Hindlimb muscle (tissue), 1 donor: ENCODE measurements around the gene THSD4. TPM values are rescaled to one million over a fixed set of nuclear protein-coding genes. Genes with fewer than 3 reads are reported as not detected.
"Not testable (repeated sequence)": the region's sequence is repeated elsewhere in the genome, so short reads cannot be mapped to it uniquely, and the experiment has no call there.

ENCODE experiments used
- DNase-seq: peaks from one replicate; pipeline ENCODE4 v3.0.0-alpha.2; 2013
- polyA plus RNA-seq: library from polyadenylated mRNA; unstranded; fragments of 120-200 nt; gene quantifications from one replicate; pipeline ENCODE4 v1.2.1, GENCODE V29; 2013; ENCODE audit not compliant: insufficient read length

Gene THSD4
- polyA plus RNA-seq, 1 donor = 17.5 TPM

GRCh38 chr15:71353171-71353570 lies 237.9 kb downstream of the THSD4 start:
- DNase-seq = no peak

- DNase-seq = no peak
These were observed 240.0 kb downstream of the THSD4 start for GRCh38 chr15:71355268-71355667.

DNA sequence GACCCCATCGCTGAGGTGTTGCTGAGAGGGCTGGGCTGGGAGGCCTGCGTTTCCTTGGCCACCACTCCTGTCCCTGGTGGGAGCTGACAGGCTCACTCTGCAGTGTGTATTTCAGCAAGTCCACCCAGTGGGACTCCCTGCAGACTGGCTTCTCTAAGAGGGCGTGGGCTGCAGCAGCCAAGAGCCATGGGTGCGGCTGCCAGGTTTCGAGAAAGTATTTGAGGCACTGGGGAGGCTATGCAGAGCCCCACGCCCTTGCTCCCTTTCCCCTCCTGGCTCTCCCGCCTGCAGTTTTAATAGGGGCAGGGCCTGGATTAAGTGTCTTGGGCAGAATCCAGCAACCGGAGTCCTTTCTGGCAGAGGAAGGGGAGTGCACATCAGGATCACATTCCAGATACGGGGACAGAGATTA lies 242.1 kb downstream of the THSD4 start:
- peak; percentile 70 for DNase-seq

- DNase-seq = no peak
These were observed 242.7 kb downstream of the THSD4 start for GRCh38 chr15:71357967-71358366.

- no peak for DNase-seq
These were observed 244.0 kb downstream of the THSD4 start for GRCh38 chr15:71359246-71359645.

- no peak for DNase-seq
These were observed 247.3 kb downstream of the THSD4 start for GRCh38 chr15:71362556-71362955.

DNA sequence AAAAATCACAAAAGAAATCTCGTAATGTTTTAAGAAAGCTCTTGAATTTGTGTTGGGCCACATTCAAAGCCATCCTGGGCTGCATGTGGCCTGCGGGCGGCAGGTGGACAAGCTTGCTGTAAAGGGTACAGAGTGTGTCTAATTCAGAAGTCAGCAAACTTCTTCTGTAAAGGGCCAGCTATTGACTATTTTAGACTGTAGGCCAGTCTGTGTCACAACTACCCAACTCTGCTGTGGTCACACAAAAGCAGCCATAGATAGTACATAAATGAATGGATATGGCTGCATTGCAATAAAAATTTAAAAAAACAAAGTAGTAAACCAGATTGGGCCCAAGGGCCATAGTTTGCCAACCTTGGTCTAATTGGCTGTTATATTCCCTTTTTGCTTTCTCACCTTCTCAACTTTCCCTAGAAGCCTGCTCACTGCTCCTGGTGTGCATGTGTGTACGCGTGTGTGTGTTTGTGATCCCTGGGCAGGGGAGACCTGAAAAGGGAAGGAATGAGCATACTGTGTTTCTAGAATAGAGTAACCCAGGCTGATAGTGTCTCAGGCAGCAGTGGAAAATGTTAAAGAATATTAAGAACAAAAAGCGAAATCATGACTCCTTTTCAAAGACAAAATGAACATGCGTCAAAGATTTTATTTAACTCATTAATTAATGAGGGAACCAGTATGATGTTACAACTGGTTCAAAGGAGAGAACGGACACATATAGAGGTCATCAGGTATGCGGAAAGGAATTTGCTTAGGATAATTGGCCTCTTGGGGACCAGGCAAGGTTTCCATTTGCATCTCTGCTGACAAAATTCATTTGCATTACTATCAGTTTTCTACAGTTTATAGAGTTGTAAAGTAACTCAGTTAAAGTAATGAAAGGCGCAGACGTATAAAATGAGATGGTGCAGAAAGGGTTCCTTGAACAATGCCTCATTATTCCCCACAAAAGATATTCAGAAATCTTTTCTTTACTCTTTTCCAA lies 248.0 kb downstream of the THSD4 start:
- DNase-seq = no peak

- no peak for DNase-seq
These were observed 248.9 kb downstream of the THSD4 start for GRCh38 chr15:71364117-71364584.

DNA sequence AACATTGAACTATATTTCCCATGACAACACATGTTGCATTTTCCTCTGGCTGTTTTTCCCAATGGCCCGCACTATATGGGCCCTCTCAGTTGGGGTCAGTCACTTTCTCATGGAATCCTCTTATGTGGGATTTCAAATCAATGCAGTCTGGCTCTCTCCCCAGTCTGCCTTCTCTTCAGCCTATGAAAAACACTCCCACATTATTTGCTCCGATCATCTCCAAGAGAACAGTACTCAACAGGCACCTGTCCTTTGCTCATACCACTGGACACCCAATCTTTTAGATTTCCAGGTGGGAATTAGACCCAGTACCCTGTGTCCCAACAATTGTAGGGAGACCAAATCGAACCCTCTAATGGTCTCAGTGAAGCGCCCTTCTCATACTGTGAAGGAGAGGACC lies 251.3 kb downstream of the THSD4 start:
- DNase-seq = no peak

DNA sequence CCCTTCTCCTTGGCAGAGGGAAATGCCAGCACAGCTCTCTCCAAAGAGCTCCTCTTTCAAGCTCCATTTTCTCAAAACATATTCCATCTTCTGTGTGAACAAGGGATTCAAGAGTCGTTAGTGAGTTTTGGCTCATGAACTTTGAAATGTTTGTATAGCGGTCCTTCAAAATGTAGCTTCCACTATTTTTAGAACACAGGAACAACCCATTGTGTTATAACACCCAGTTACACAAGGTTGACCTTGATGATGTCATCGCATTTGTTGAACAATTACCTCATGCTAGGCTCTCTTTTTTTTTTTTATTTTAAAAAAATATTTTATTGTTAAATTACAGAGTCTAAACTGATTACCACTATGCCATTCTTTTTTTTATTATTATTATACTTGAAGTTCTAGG lies 251.7 kb downstream of the THSD4 start:
- no peak for DNase-seq

DNA sequence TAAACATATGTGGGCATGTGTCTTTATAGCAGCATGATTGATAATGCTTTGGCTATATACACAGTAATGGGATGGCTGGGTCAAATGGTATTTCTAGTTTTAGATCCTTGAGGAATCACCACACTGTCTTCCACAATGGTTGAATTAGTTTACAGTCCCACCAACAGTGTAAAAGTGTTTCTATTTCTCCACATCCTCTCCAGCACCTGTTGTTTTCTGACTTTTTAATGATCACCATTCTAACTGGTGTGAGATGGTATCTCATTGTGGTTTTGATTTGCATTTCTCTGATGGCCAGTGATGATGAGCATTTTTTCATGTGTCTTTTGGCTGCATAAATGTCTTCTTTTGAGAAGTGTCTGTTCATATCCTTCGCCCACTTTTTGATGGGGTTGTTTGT lies 252.5 kb downstream of the THSD4 start:
- not testable (repeated sequence) for DNase-seq

DNA sequence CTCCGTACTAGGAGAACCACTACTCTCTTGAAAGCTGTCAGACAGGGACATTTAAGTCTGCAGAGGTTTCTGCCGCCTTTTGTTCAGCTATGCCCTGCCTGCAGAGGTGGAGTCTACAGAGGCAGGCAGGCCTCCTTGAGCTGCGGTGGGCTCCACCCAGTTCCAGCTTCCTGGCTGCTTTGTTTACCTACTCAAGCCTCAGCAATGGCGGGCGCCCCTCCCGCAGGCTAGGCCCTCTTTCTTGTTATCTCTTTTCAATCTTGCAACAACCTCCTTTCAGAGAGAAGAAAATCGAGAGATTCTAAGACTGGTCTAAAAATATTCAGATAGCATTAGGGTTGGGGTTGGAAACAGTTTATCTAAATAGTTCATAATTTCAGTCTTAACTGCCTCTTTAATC lies 257.5 kb downstream of the THSD4 start:
- DNase-seq = not testable (repeated sequence)

DNA sequence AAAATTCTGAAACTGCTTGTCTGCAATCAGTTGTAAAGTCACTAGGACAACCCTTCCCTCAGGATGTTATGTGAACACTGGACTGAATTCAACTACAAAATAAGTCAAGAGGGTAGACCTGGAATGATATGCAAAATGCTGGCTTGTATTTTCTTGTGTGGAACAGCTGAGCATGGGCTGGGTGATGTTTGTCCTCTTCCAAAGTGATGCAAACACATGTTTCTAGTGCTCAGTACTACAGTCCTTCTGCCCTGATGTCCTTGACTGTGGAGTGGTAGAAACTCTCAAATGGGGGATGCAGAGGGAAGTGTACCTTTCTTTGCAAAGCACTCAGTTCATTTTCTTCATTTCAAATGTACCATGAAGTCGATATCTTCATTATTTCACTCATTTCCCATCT lies 258.6 kb downstream of the THSD4 start:
- no peak for DNase-seq

- DNase-seq = no peak
These were observed 259.5 kb downstream of the THSD4 start for GRCh38 chr15:71374607-71375352.

DNA sequence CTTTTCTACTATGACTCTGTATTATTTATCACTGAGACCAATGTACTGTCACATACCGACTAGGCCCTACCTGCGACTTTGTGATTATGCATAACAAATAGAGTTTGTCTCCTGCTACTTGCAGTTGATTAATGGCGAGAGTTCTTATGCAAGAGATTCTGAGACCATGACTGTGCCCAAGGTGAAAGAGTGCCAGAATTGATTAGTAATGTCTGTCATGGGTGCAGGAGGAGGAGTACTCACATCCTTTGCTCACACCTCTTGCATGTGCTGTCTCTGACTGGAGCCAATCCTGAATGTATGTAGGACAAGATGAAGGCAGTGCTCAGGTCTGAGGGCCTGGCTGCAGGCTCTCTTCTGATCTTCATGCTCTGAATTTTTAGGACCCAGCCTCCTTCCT lies 260.7 kb downstream of the THSD4 start:
- DNase-seq = no peak

GRCh38 chr15:71379893-71380292 lies 264.6 kb downstream of the THSD4 start:
- no peak for DNase-seq

DNA sequence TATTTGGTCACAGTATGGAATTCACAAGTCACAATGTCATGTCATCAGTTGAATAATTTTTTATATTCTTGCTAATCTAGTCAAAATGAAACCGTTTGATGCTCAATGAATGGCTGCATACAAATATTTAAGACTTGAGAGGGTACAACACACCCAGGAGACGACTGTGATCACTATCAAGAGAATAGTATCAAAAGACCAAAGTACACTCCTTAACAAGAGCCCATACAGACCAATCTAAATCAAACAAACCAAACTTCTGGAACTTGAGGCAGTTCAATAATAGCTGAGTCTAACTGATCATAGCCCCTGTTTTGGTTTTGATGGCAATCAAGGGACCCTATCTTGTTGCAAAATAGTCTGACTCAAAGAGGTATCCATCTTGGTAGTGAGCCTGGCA lies 265.1 kb downstream of the THSD4 start:
- DNase-seq = no peak

GRCh38 chr15:71384501-71384900 lies 269.2 kb downstream of the THSD4 start:
- no peak for DNase-seq

GRCh38 chr15:71385026-71385425 lies 269.8 kb downstream of the THSD4 start:
- DNase-seq = no peak

DNA sequence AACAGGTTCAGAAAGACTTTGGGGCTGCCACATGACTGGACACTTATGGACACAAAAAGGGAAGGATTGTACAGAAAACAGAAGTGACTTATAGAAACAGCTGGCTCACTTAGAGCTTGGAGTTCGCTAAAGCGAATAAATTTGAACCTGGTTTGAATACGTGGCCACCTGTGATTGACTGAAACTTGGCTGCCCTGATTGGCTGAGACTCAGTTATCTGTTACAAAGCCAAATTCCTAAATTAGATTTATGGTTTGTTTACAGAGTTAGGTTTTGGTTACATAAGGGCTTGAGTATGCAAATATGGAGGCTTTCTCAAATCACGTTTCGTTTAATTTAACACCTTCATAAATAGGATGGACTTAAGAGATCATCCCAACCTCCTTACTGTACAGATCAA lies 270.2 kb downstream of the THSD4 start:
- no peak for DNase-seq

DNA sequence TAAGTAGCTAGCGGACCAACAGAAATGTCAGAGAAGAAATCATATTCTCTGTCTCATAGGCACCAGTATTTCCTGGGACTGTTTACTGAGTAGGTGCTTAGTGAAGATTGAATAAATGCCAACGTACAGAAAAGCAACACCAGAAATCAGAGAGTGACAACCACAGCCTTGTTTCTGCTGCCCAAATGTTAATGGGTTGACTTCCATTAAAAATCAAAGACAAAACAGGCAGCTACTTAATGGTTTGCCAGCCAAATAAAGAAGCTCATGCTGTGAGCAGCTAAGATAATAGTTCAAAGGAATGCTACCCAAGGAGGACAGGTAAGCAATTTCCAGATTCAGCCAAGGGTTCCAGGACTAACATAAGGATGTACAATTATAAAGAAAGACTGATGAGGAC lies 270.7 kb downstream of the THSD4 start:
- no peak for DNase-seq

- peak; percentile 57 for DNase-seq
These were observed 271.4 kb downstream of the THSD4 start for GRCh38 chr15:71386448-71387236.

- DNase-seq = no peak
These were observed 272.5 kb downstream of the THSD4 start for GRCh38 chr15:71387810-71388209.
